A549 (cell line): ENCODE results near the gene IGF2BP3. TPM values are rescaled to one million over a fixed set of nuclear protein-coding genes. Genes with fewer than 3 reads are reported as not detected.

Experiments used
- ATAC-seq, 2 experiments: fragments of 200-7000 bp in 1 of 2; fragments of >200 bp in 1 of 2; cut with Nextera tagmentation in 1 of 2; cut with Tn5 transposase in 1 of 2; 3 replicates each; pipeline versions ENCODE4 v1.8.0 to v1.9.1; 2018 to 2020; ENCODE audit warnings: mild to moderate bottlenecking in 1 of 2, moderate library complexity in 1 of 2
- CTCF ChIA-PET: fragments of 300-600 bp; sonication (Branson Sonifier 250); formaldehyde crosslinking; extraction: SDS; loops from one replicate; lab custom pipeline; 2021; ENCODE audit warnings: antibody characterized with exemption, inconsistent platforms; lab: Yijun Ruan, JAX
- POLR2A ChIA-PET: fragments of 350-600 bp; formaldehyde crosslinking; extraction: SDS; loops from one replicate; lab custom pipeline; 2021; ENCODE audit warnings: antibody characterized with exemption, inconsistent platforms; lab: Yijun Ruan, JAX
- DNase-seq, 2 experiments: peaks; one replicate each; pipeline versions ENCODE4 v3.0.0 to v3.0.0-alpha.2; 2011 to 2016; ENCODE audit warnings: low read depth in 1 of 2, low spot score in 1 of 2
- FAIRE-seq: peaks from 2 replicates; lab custom pipeline; 2011; peaks lifted over from hg19 to GRCh38; lab: Jason Lieb, UNC
- H3K27ac ChIP-seq, 2 experiments: fragments of >200 bp; sonication (Bioruptor Twin); formaldehyde crosslinking; 3 replicates each; pipeline ENCODE4 v1.5.1; 2016 to 2017
- H3K4me1 ChIP-seq: fragments of >200 bp; sonication (Bioruptor Twin); formaldehyde crosslinking; 3 replicates; pipeline ENCODE4 v1.6.1; 2016
- H3K4me2 ChIP-seq: fragments of >200 bp; sonication (Bioruptor Twin); formaldehyde crosslinking; 3 replicates; pipeline ENCODE4 v1.6.1; 2016
- H3K4me3 ChIP-seq: fragments of >200 bp; sonication (Bioruptor Twin); formaldehyde crosslinking; 3 replicates; pipeline ENCODE4 v1.5.1; 2016
- H3K9me3 ChIP-seq: fragments of >200 bp; sonication (Bioruptor Twin); formaldehyde crosslinking; 3 replicates; pipeline ENCODE4 v1.6.1; 2016
- BCL3 ChIP-seq: fragments of >200 bp; sonication (Bioruptor Twin); formaldehyde crosslinking; IDR thresholded peaks from 3 replicates; pipeline ENCODE4 v1.6.1; 2016
- BHLHE40 ChIP-seq: IDR thresholded peaks from 2 replicates; pipeline ENCODE4 v1.6.1; 2012; ENCODE audit warnings: low read depth, low read length, inconsistent platforms
- CBX2 ChIP-seq: fragments of 200-600 bp; sonication (generic); IDR thresholded peaks from 2 replicates; pipeline ENCODE4 v1.6.1; 2016; ENCODE audit warnings: low read depth, mild to moderate bottlenecking, borderline replicate concordance
- CHD2 ChIP-seq: fragments of 150-350 bp; IDR thresholded peaks from 2 replicates; pipeline ENCODE4 v1.6.1; 2014; ENCODE audit warnings: low read length; ENCODE audit not compliant: partially characterized antibody
- CTCF ChIP-seq: fragments of >200 bp; sonication (Bioruptor Twin); formaldehyde crosslinking; IDR thresholded peaks from 3 replicates; pipeline ENCODE4 v1.5.1; 2016
- EHMT2 ChIP-seq: fragments of 200-600 bp; sonication (generic); IDR thresholded peaks from 2 replicates; pipeline ENCODE4 v1.6.1; 2016; ENCODE audit warnings: antibody characterized with exemption, low read depth, mild to moderate bottlenecking, moderate library complexity
- ELK1 ChIP-seq: fragments of 150-350 bp; IDR thresholded peaks from 2 replicates; pipeline ENCODE4 v1.6.1; 2014; ENCODE audit warnings: low read depth, mild to moderate bottlenecking, low read length
- EP300 ChIP-seq, 2 experiments: fragments of >200 bp; sonication (Bioruptor Twin); formaldehyde crosslinking; IDR thresholded peaks; 2 replicates in 1 of 2; 3 replicates in 1 of 2; pipeline ENCODE4 v1.6.1; 2016 to 2017
- FOSB ChIP-seq: fragments of 250-450 bp; sonication (Bioruptor Pico); IDR thresholded peaks from 2 replicates; pipeline ENCODE4 v1.5.0; 2020; ENCODE audit warnings: mild to moderate bottlenecking, moderate library complexity
- FOXS1 ChIP-seq: fragments of 250-450 bp; sonication (Bioruptor Pico); IDR thresholded peaks from 2 replicates; pipeline ENCODE4 v1.5.0; 2020; ENCODE audit warnings: mild to moderate bottlenecking, moderate library complexity
- GATA3 ChIP-seq: IDR thresholded peaks from 2 replicates; pipeline ENCODE4 v1.6.1; 2012; ENCODE audit warnings: borderline replicate concordance
- HES2 ChIP-seq: fragments of >200 bp; sonication (Bioruptor Twin); formaldehyde crosslinking; IDR thresholded peaks from 2 replicates; pipeline ENCODE4 v1.6.1; 2016
- KDM1A ChIP-seq: fragments of 200-600 bp; sonication (generic); IDR thresholded peaks from 2 replicates; pipeline ENCODE4 v1.6.1; 2016; ENCODE audit warnings: low read depth, mild to moderate bottlenecking
- NPAS2 ChIP-seq: fragments of 250-450 bp; sonication (Bioruptor Pico); IDR thresholded peaks from 2 replicates; pipeline ENCODE4 v1.8.0; 2022; ENCODE audit warnings: mild to moderate bottlenecking, moderate library complexity, borderline replicate concordance
- NR3C1 ChIP-seq: fragments of >200 bp; sonication (Bioruptor Twin); formaldehyde crosslinking; IDR thresholded peaks from 3 replicates; pipeline ENCODE4 v1.6.1; 2017
- PBX3 ChIP-seq: IDR thresholded peaks from 2 replicates; pipeline ENCODE4 v1.6.1; 2012
- PHF8 ChIP-seq: fragments of 200-600 bp; sonication (generic); IDR thresholded peaks from 2 replicates; pipeline ENCODE4 v1.6.1; 2016; ENCODE audit warnings: low read depth, mild to moderate bottlenecking, antibody characterized with exemption, moderate library complexity, borderline replicate concordance
- POLR2A ChIP-seq: IDR thresholded peaks from 2 replicates; pipeline ENCODE4 v1.6.1; 2012; ENCODE audit warnings: mild to moderate bottlenecking, low read length
- RNF2 ChIP-seq: fragments of 200-600 bp; sonication (generic); IDR thresholded peaks from 2 replicates; pipeline ENCODE4 v1.6.1; 2016; ENCODE audit warnings: low read depth, mild to moderate bottlenecking, antibody characterized with exemption, moderate library complexity, borderline replicate concordance
- SREBF2 ChIP-seq: fragments of 450-650 bp; IDR thresholded peaks from 2 replicates; pipeline ENCODE4 v1.6.1; 2014; ENCODE audit warnings: mild to moderate bottlenecking, moderate library complexity
- ZC3H11A ChIP-seq: fragments of 450-650 bp; IDR thresholded peaks from 2 replicates; pipeline ENCODE4 v1.6.1; 2014; ENCODE audit warnings: antibody characterized with exemption, mild to moderate bottlenecking
- ZFP36 ChIP-seq: fragments of 450-650 bp; IDR thresholded peaks from 2 replicates; pipeline ENCODE4 v1.6.1; 2014; ENCODE audit warnings: borderline replicate concordance; ENCODE audit not compliant: partially characterized antibody
- WGBS: methylation state at CpG from one replicate; pipeline ENCODE4 v1.1.6; 2017; ENCODE audit errors: missing lambda C conversion rate; 5-methylcytosine and 5-hydroxymethylcytosine counted together
- polyA plus RNA-seq, 4 experiments: library from polyadenylated mRNA; depleted of rRNA in 3 of 4; stranded (reverse); fragments of >200 nt; fragmentation: RNase III in 1 of 4; extraction: RNeasy Plus Mini Kit Qiagen cat#74134 plus additional on column Dnase treatment in 1 of 4; gene quantifications; 2 replicates in 3 of 4; 3 replicates in 1 of 4; pipeline ENCODE4 v1.2.3, GENCODE V29; 2011 to 2017

IGF2BP3 gene
- polyA plus RNA-seq, 2 of the 4 experiments (the other 2 are of a cell fraction) = 26.7 to 62.0 TPM

- TF ChIP-seq ELK1 (no peak), NR3C1 (no peak), ZFP36 (no peak), FOXS1 (CRISPR knock-in tag) (no peak), CHD2 (peak; percentile 8)
These were observed 171.2 kb downstream of the IGF2BP3 start, which contains the start of gene MALSU1 (continued) for GRCh38 chr7:23298885-23299769.

GRCh38 chr7:23298141-23298881 is 172.0 kb downstream of the IGF2BP3 start:
- FAIRE-seq = no peak
- Histone ChIP-seq H3K4me2 (peak overlapping the region; percentile 85), H3K4me1 (peaks cover 44% of the 10 kb centered on the region), H3K9me3 (no peaks in the 10 kb centered on the region), H3K4me3 (peak overlapping the region; percentile 79), H3K27ac (peak overlapping the region; percentile 87 to 96)
- WGBS = 20% methylated on average over 10 of the region's 11 CpGs
- POLR2A ChIA-PET = interaction anchor here (0.5 to 2.7 kb wide), 15 partner anchors 11 to 249 kb away, joined by 3 to 18 read pairs (median 4); no protein-coding TSS in a partner anchor
- peak; percentile 29 to 48 for DNase-seq
- CTCF ChIA-PET = interaction anchor here (0.9 to 1.6 kb wide), 5 partner anchors 19 to 60 kb away, joined by 3 to 6 read pairs (median 3); no protein-coding TSS in a partner anchor
- TF ChIP-seq KDM1A = no peak
- TF ChIP-seq EP300 (IDR thresholded peaks at IDR 0.05) = peak in 1 of 2 experiments; percentile 66; a peak in 1 of 5 replicates
- ATAC-seq = peak; percentile 55 to 60; a peak in 5 of 6 replicates

GRCh38 chr7:23295401-23295697 is 174.9 kb downstream of the IGF2BP3 start:
- Histone ChIP-seq H3K27ac (peak overlapping the region; percentile 39 to 67; a peak in 4 of 6 replicates), H3K4me1 (peaks cover 49% of the 10 kb centered on the region), H3K9me3 (no peaks in the 10 kb centered on the region), H3K4me3 (no peak overlapping the region), H3K4me2 (no peak overlapping the region)
- TF ChIP-seq BCL3 (no peak), FOSB (no peak), RNF2 (no peak), HES2 (no peak), SREBF2 (no peak), EHMT2 (no peak), CTCF (no peak), PHF8 (no peak), POLR2A (no peak), GATA3 (no peak), BHLHE40 (no peak), PBX3 (no peak), ZC3H11A (no peak), CBX2 (no peak), NPAS2 (no peak)
- FAIRE-seq (no peak), DNase-seq (no peak), ATAC-seq (no peak)
- ChIA-PET POLR2A (no interaction called here), CTCF (interaction anchor here (1.0 to 6.5 kb wide), 6 partner anchors 8 to 417 kb away, joined by 3 to 49 read pairs (median 5); no protein-coding TSS in a partner anchor)
